GM12878 (cell line): ENCODE data around the gene INO80E. TPM values are rescaled to one million over a fixed set of nuclear protein-coding genes. Genes with fewer than 3 reads are reported as not detected.

Source experiments
- ATAC-seq: fragments of 200-7000 bp; cut with Tn5 transposase; 3 replicates; pipeline ENCODE4 v1.9.1; 2020; ENCODE audit warnings: mild to moderate bottlenecking, moderate library complexity
- BruUV-seq: library from RNA; stranded (reverse); fragments of 400-500 nt; replicated peaks from 2 replicates; lab custom pipeline; 2021; lab: Mats Ljungman, UMichigan
- CTCF ChIA-PET: fragments of 300-600 bp; sonication (Branson Sonifier 250); formaldehyde crosslinking; extraction: SDS; loops from one replicate; lab custom pipeline; 2021; ENCODE audit warnings: inconsistent platforms; lab: Yijun Ruan, JAX
- POLR2A ChIA-PET: fragments of 350-600 bp; formaldehyde crosslinking; extraction: SDS; loops from one replicate; lab custom pipeline; 2021; ENCODE audit warnings: inconsistent platforms; lab: Charles Lee
- RAD21 ChIA-PET: fragments of 300-600 bp; sonication (Branson Sonifier 250); formaldehyde crosslinking; loops from one replicate; lab custom pipeline; 2023; ENCODE audit warnings: antibody characterized with exemption; ENCODE audit not compliant: unreplicated experiment; lab: Charles Lee
- SMC1A ChIA-PET: fragments of 300-600 bp; sonication (Branson Sonifier 250); formaldehyde crosslinking; loops from one replicate; lab custom pipeline; 2023; ENCODE audit not compliant: unreplicated experiment, uncharacterized antibody; lab: Charles Lee
- DNase-seq: peaks from one replicate; pipeline ENCODE4 v3.0.0-alpha.2; 2011; ENCODE audit warnings: low read depth, low spot score
- FAIRE-seq: peaks from 3 replicates; lab custom pipeline; 2011; peaks lifted over from hg19 to GRCh38; lab: Jason Lieb, UNC
- H2AFZ ChIP-seq: 2 replicates; pipeline ENCODE4 v1.6.0; 2011; ENCODE audit warnings: low read depth, low read length, control low read depth; ENCODE audit not compliant: control insufficient read depth
- H3K27ac ChIP-seq: 2 replicates; pipeline ENCODE4 v1.5.1; 2011; ENCODE audit warnings: control low read depth; ENCODE audit not compliant: control insufficient read depth, insufficient read depth
- H3K27me3 ChIP-seq, 2 experiments: replicated peaks in 1 of 2; 2 replicates each; pipeline versions ENCODE4 v1.6.0 to v1.6.1; 2011; ENCODE audit warnings: low read length in 1 of 2; ENCODE audit not compliant: control insufficient read depth in 2 of 2, insufficient read depth in 2 of 2
- H3K36me3 ChIP-seq, 2 experiments: 2 replicates each; pipeline ENCODE4 v1.5.1; 2011; ENCODE audit warnings: low read length in 1 of 2; ENCODE audit not compliant: control insufficient read depth in 2 of 2, insufficient read depth in 2 of 2
- H3K4me1 ChIP-seq: 2 replicates; pipeline ENCODE4 v1.6.1; 2011; ENCODE audit warnings: mild to moderate bottlenecking, low read length, moderate library complexity, mixed read lengths; ENCODE audit not compliant: control insufficient read depth, insufficient read depth
- H3K4me2 ChIP-seq: 2 replicates; pipeline ENCODE4 v1.6.0; 2011; ENCODE audit warnings: control low read depth; ENCODE audit not compliant: control insufficient read depth, insufficient read depth
- H3K4me3 ChIP-seq: fragments of 200-600 bp; sonication (generic); 2 replicates; pipeline ENCODE4 v1.5.1; 2016
- H3K79me2 ChIP-seq: 2 replicates; pipeline ENCODE4 v1.6.0; 2011; ENCODE audit warnings: low read length; ENCODE audit not compliant: control insufficient read depth, insufficient read depth
- H3K9ac ChIP-seq: 2 replicates; pipeline ENCODE4 v1.8.0; 2011; ENCODE audit warnings: low read length, control low read depth, mixed read lengths; ENCODE audit not compliant: control insufficient read depth, insufficient read depth
- H3K9me3 ChIP-seq: replicated peaks from 3 replicates; pipeline ENCODE4 v1.5.1; 2011; ENCODE audit warnings: mild to moderate bottlenecking, low read length; ENCODE audit not compliant: control insufficient read depth, insufficient read depth
- H4K20me1 ChIP-seq: 2 replicates; pipeline ENCODE4 v1.6.0; 2011; ENCODE audit not compliant: control insufficient read depth, insufficient read depth
- BCLAF1 ChIP-seq: fragments of 450-650 bp; IDR thresholded peaks from 2 replicates; pipeline ENCODE4 v1.6.1; 2017; ENCODE audit warnings: antibody characterized with exemption, mild to moderate bottlenecking, moderate library complexity
- E2F4 ChIP-seq: IDR thresholded peaks from 2 replicates; pipeline ENCODE4 v1.6.1; 2012; ENCODE audit warnings: low read depth, low read length, improper control_type of control experiment
- IKZF2 ChIP-seq, 2 experiments: fragments of 450-650 bp; IDR thresholded peaks; 2 replicates each; pipeline ENCODE4 v1.6.1; 2017; ENCODE audit warnings: mild to moderate bottlenecking in 2 of 2, moderate library complexity in 2 of 2
- POLR2AphosphoS2 ChIP-seq: IDR thresholded peaks from 2 replicates; pipeline ENCODE4 v1.6.1; 2011; ENCODE audit warnings: low read depth, mild to moderate bottlenecking, low read length, improper control_type of control experiment, moderate library complexity
- RAD21 ChIP-seq: IDR thresholded peaks from 2 replicates; pipeline ENCODE4 v1.6.1; 2011; ENCODE audit warnings: mild to moderate bottlenecking, low read depth, low read length, moderate library complexity; ENCODE audit not compliant: insufficient read depth
- WGBS: methylation state at CpG from one replicate; pipeline ENCODE4 v1.1.6; 2016; ENCODE audit warnings: low lambda C conversion rate; ENCODE audit not compliant: insufficient replicate concordance, insufficient coverage; ENCODE audit errors: missing lambda C conversion rate; 5-methylcytosine and 5-hydroxymethylcytosine counted together
- in situ Hi-C: fragments of 300-500 bp; cut with MboI; formaldehyde crosslinking; loops from 9 replicates; pipeline ENCODE4 v1.14.3; 2018; ENCODE audit warnings: mixed read lengths
- intact Hi-C: fragments of 100-400 bp; cut with micrococcal nuclease; formaldehyde crosslinking; loops from one replicate; pipeline ENCODE4 v1.14.2; 2022; ENCODE audit not compliant: unreplicated experiment
- polyA plus RNA-seq, 11 experiments: library from polyadenylated mRNA; depleted of rRNA in 4 of 11; unstranded in 6 of 11; stranded (reverse) in 5 of 11; fragments of >200 nt; fragmentation: Nextera tagmentation in 4 of 11; fragmentation: Illumina TruSeq in 1 of 11; extraction: Ambion mirVana in 4 of 11; extraction: Trizol in 1 of 11; gene quantifications; 1 replicate in 1 of 11; 2 replicates in 10 of 11; pipeline versions ENCODE4 v1.2.1 to v1.2.3, GENCODE V29; 2011 to 2016; ENCODE audit warnings: inconsistent platforms in 2 of 11, missing spikeins in 2 of 11, low read depth in 1 of 11
- total RNA-seq, 4 experiments: library from RNA; depleted of rRNA in 3 of 4; stranded (reverse); fragments of >200 nt in 3 of 4; fragmentation: Illumina TruSeq in 1 of 4; extraction: Trizol in 1 of 4; gene quantifications; 2 replicates each; pipeline versions ENCODE4 v1.2.1 to v1.2.3, GENCODE V29; 2013 to 2021
- TF ChIP-seq, protein P1 (sequence below): fragments of 450-650 bp; IDR thresholded peaks from 2 replicates; pipeline ENCODE4 v1.6.1; 2016; ENCODE audit warnings: mild to moderate bottlenecking, moderate library complexity, borderline replicate concordance

INO80E gene
- total and polyA plus RNA-seq, 10 of the 15 experiments (the other 5 are each of a cell fraction or from before 2014, with no cell fraction given), result 0.39 to 74.0 (median 33.0) TPM

DNA sequence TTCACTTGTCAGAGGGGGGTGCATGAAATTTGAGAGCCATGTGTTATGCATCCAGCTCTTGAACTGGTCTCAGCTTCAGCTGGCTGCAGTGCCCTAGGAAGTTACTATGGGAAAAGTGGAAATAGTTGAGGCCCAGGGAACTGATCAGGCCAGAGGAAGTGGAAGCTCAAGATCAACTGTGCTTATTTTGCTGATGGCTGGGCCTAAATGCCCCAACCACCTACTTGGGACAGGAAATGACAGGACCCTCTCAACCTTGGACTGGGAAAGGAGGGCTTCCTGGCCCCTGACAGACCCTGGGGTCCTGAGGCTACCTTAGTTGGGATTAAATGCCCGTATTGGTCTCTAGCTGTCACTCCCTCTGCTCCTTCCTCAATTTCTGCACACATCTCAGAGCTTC is 23.5 kb upstream of the INO80E start (continued):
- TF ChIP-seq POLR2AphosphoS2 (no peak), E2F4 (no peak), BCLAF1 (no peak)

DNA sequence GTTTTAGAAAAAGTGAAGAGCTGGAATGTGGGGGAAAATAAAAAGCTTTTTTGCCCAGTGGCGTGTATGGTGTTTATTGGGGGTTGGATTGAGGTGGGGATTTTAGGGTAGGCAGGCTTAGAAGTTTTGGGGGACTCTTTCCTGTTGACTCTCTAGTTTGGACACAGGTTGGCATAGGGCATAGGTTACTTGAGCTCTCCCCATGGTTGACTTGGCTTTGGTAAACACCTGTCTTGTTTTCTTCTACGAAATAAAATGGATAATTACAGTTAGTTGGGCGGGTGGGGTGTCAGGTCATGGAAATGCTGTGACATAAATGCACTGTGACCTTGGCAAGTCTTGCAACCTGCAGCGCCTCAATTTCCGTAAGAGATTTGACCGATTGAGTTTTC is 23.1 kb upstream of the INO80E start:
- ChIA-PET CTCF (interaction anchor here (0.5 to 2.2 kb wide), 10 partner anchors 11 to 169 kb away, joined by 3 to 21 read pairs (median 4); partner anchors contain the start of genes HIRIP3, PAGR1 and TMEM219), POLR2A (interaction anchor here (0.6 to 6.0 kb wide), 17 partner anchors 9 to 311 kb away, joined by 3 to 53 read pairs (median 3); partner anchors contain the start of genes ALDOA, HIRIP3, INO80E and KCTD13), SMC1A (interaction anchor here (0.8 to 2.8 kb wide), 7 partner anchors 8 to 124 kb away, joined by 3 to 20 read pairs (median 4); partner anchors contain the start of genes HIRIP3 and TMEM219), RAD21 (interaction anchor here (0.5 to 2.3 kb wide), 8 partner anchors 11 to 562 kb away, joined by 3 to 19 read pairs (median 4); partner anchors contain the start of genes ALDOA, HIRIP3, INO80E and KCTD13)
- H2AFZ ChIP-seq, result peak overlapping the region; percentile 42
- H3K4me2 ChIP-seq, result 0 out of 2 replicates have a peak overlapping the region, but pooled peaks have one; percentile 42
- no peak overlapping the region for H3K4me3 ChIP-seq
- 95% methylated on average over 6 of the region's 6 CpGs for WGBS
- 0 out of 2 replicates have a peak overlapping the region, but pooled peaks have one; percentile 6 for H3K27ac ChIP-seq
- TF ChIP-seq IKZF2 (IDR thresholded peaks at IDR 0.05) (0 out of 4 replicates have a peak, but pooled peaks of 1 of the 2 experiments have one; percentile 7), RAD21 (no peak)
- TF ChIP-seq, protein P1, sequence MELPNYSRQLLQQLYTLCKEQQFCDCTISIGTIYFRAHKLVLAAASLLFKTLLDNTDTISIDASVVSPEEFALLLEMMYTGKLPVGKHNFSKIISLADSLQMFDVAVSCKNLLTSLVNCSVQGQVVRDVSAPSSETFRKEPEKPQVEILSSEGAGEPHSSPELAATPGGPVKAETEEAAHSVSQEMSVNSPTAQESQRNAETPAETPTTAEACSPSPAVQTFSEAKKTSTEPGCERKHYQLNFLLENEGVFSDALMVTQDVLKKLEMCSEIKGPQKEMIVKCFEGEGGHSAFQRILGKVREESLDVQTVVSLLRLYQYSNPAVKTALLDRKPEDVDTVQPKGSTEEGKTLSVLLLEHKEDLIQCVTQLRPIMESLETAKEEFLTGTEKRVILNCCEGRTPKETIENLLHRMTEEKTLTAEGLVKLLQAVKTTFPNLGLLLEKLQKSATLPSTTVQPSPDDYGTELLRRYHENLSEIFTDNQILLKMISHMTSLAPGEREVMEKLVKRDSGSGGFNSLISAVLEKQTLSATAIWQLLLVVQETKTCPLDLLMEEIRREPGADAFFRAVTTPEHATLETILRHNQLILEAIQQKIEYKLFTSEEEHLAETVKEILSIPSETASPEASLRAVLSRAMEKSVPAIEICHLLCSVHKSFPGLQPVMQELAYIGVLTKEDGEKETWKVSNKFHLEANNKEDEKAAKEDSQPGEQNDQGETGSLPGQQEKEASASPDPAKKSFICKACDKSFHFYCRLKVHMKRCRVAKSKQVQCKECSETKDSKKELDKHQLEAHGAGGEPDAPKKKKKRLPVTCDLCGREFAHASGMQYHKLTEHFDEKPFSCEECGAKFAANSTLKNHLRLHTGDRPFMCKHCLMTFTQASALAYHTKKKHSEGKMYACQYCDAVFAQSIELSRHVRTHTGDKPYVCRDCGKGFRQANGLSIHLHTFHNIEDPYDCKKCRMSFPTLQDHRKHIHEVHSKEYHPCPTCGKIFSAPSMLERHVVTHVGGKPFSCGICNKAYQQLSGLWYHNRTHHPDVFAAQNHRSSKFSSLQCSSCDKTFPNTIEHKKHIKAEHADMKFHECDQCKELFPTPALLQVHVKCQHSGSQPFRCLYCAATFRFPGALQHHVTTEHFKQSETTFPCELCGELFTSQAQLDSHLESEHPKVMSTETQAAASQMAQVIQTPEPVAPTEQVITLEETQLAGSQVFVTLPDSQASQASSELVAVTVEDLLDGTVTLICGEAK, result 0 out of 2 replicates have a peak, but pooled peaks have one; percentile 14
- no peaks in the 10 kb centered on the region; the same call in 2 of the 3 replicates for H3K9me3 ChIP-seq
- H3K27me3 ChIP-seq, result no peaks in the 10 kb centered on the region
- in situ Hi-C loops (no loop called here), intact Hi-C loops (no loop called here)
- H4K20me1 ChIP-seq, result no peaks in the 10 kb centered on the region
- BruUV-seq, result no TSS peak
- H3K36me3 ChIP-seq, result peaks cover 0 to 2% of the 10 kb centered on the region in 2 experiments; a peak in 3 of 4 replicates
- DNase-seq (no peak), FAIRE-seq (no peak), ATAC-seq (no peak)
- H3K79me2 ChIP-seq, result peaks cover 37% of the 10 kb centered on the region
- H3K4me1 ChIP-seq, result peaks cover 9% of the 10 kb centered on the region; the same call in 1 of the 2 replicates
- H3K9ac ChIP-seq, result no peak overlapping the region
